ENCODE data around the gene TCERG1L. TPM values are rescaled to one million over a fixed set of nuclear protein-coding genes. Genes with fewer than 3 reads are reported as not detected.

Gene TCERG1L
- polyA plus RNA-seq, 3 donors = 0.03 to 0.16 TPM; not detected in 1

GRCh38 chr10:131254859-131255252, 56.7 kb downstream of the TCERG1L start:
- WGBS, 3 donors = 67 to 78% (median 73%) methylated on average over 4 of the region's 4 CpGs
- no peak overlapping the region for H3K27ac ChIP-seq (ENCODE audit: low read depth, low read length)

GRCh38 chr10:131253931-131254858, 57.3 kb downstream of the TCERG1L start:
- 79 to 91% (median 89%) methylated on average over 22 of the region's 22 CpGs for WGBS, 3 donors
- no peak overlapping the region for H3K27ac ChIP-seq (ENCODE audit: low read depth, low read length)

- no peak overlapping the region for H3K27ac ChIP-seq (ENCODE audit: low read depth, low read length)
- 76 to 88% (median 86%) methylated on average over 21 of the region's 21 CpGs for WGBS, 3 donors
Measured at GRCh38 chr10:131252567-131253276, 58.8 kb downstream of the TCERG1L start.

- H3K27ac ChIP-seq (ENCODE audit: low read depth, low read length) = no peak overlapping the region
- WGBS, 3 donors = 18 to 28% (median 28%) methylated on average over 6 of the region's 6 CpGs
Measured at GRCh38 chr10:131251146-131251541, 60.4 kb downstream of the TCERG1L start.

GRCh38 chr10:131250454-131251145, 60.9 kb downstream of the TCERG1L start:
- 36 to 44% (median 43%) methylated on average over 18 of the region's 18 CpGs for WGBS, 3 donors
- no peak overlapping the region for H3K27ac ChIP-seq (ENCODE audit: low read depth, low read length)

GRCh38 chr10:131249955-131250344, 61.6 kb downstream of the TCERG1L start:
- no peak overlapping the region for H3K27ac ChIP-seq (ENCODE audit: low read depth, low read length)
- 17 to 24% (median 21%) methylated on average over 14 of the region's 14 CpGs for WGBS, 3 donors

- H3K27ac ChIP-seq (ENCODE audit: low read depth, low read length) = no peak overlapping the region
- 35 to 66% (median 57%) methylated on average over 16 of the region's 16 CpGs for WGBS, 3 donors
Measured at GRCh38 chr10:131249238-131249954, 62.1 kb downstream of the TCERG1L start.

- H3K27ac ChIP-seq (ENCODE audit: low read depth, low read length) = no peak overlapping the region
- WGBS, 3 donors = 69 to 86% (median 79%) methylated on average over 20 of the region's 20 CpGs
Measured at GRCh38 chr10:131248376-131249165, 63.0 kb downstream of the TCERG1L start.

- WGBS, 3 donors = 73 to 88% (median 81%) methylated on average over 6 of the region's 6 CpGs
- no peak overlapping the region for H3K27ac ChIP-seq (ENCODE audit: low read depth, low read length)
Measured at GRCh38 chr10:131247873-131248272, 63.6 kb downstream of the TCERG1L start.

GRCh38 chr10:131246775-131247174, 64.7 kb downstream of the TCERG1L start:
- WGBS, 3 donors = 62 to 88% (median 87%) methylated on average over 17 of the region's 17 CpGs
- H3K27ac ChIP-seq (ENCODE audit: low read depth, low read length) = no peak overlapping the region

- WGBS, 3 donors = 49 to 76% (median 71%) methylated on average over 4 of the region's 4 CpGs
- H3K27ac ChIP-seq (ENCODE audit: low read depth, low read length) = no peak overlapping the region
Measured at GRCh38 chr10:131246089-131246488, 65.4 kb downstream of the TCERG1L start.

- no peak overlapping the region for H3K27ac ChIP-seq (ENCODE audit: low read depth, low read length)
- WGBS, 3 donors = 70 to 80% (median 72%) methylated on average over 22 of the region's 22 CpGs
Measured at GRCh38 chr10:131245475-131246059, 66.0 kb downstream of the TCERG1L start.

GRCh38 chr10:131244836-131245235, 66.7 kb downstream of the TCERG1L start:
- WGBS, 3 donors = 63 to 95% (median 70%) methylated on average over 1 of the region's 1 CpG
- no peak overlapping the region for H3K27ac ChIP-seq (ENCODE audit: low read depth, low read length)

GRCh38 chr10:131243076-131243475, 68.4 kb downstream of the TCERG1L start:
- 82 to 87% (median 86%) methylated on average over 12 of the region's 12 CpGs for WGBS, 3 donors

GRCh38 chr10:131242007-131242406, 69.5 kb downstream of the TCERG1L start:
- H3K27ac ChIP-seq (ENCODE audit: low read depth, low read length) = no peak overlapping the region
- 12 to 16% (median 14%) methylated on average over 8 of the region's 8 CpGs for WGBS, 3 donors

More at GRCh38 chr10:131243076-131243475, 68.4 kb downstream of the TCERG1L start:
- H3K27ac ChIP-seq (ENCODE audit: low read depth, low read length) = no peak overlapping the region

- WGBS, 3 donors = 83 to 86% (median 84%) methylated on average over 16 of the region's 16 CpGs
- H3K27ac ChIP-seq (ENCODE audit: low read depth, low read length) = no peak overlapping the region
Measured at GRCh38 chr10:131240691-131241090, 70.8 kb downstream of the TCERG1L start.

GRCh38 chr10:131239926-131240325, 71.6 kb downstream of the TCERG1L start:
- WGBS, 3 donors = 63 to 78% (median 77%) methylated on average over 7 of the region's 7 CpGs
- no peak overlapping the region for H3K27ac ChIP-seq (ENCODE audit: low read depth, low read length)

All from adipose tissue (tissue), 3 donors.